ENCODE results near the gene HTT-AS. TPM values are rescaled to one million over a fixed set of nuclear protein-coding genes. Genes with fewer than 3 reads are reported as not detected.

Gene HTT-AS
- total and polyA plus RNA-seq, 10 donors = not detected

GRCh38 chr4:3034231-3034630, 40.1 kb downstream of the HTT-AS start:
- intact Hi-C loops (cut with DNase I; ENCODE audit: low total_unique reads) = no loop called here
- DNase-seq = no peak
- TF ChIP-seq CTCF (IDR thresholded peaks at IDR 0.05 in 8 of 11, conservative IDR thresholded peaks at IDR 0.05 in 3 of 11) (no peak), POLR2AphosphoS5 (IDR thresholded peaks at IDR 0.05) (no peak), POLR2A (IDR thresholded peaks at IDR 0.05) (no peak)
- H3K4me3 ChIP-seq = no peak overlapping the region
- 84 to 92% (median 89%) methylated on average over 8 of the region's 8 CpGs for WGBS, 5 donors
- no peak overlapping the region for H3K27ac ChIP-seq
- no peaks in the 10 kb centered on the region for H3K36me3 ChIP-seq
- peaks cover 9 to 23% (median 15%) of the 10 kb centered on the region in 6 donors for H3K4me1 ChIP-seq
- H3K27me3 ChIP-seq (replicated peaks in 1 of 7) = no peaks in the 10 kb centered on the region
- no peaks in the 10 kb centered on the region for H3K9me3 ChIP-seq

GRCh38 chr4:3031357-3032082, 42.8 kb downstream of the HTT-AS start:
- 66 to 89% (median 77%) methylated on average over 12 of the region's 12 CpGs for WGBS, 5 donors
- intact Hi-C loops (cut with DNase I; ENCODE audit: low total_unique reads) = no loop called here

GRCh38 chr4:3030566-3031356, 43.6 kb downstream of the HTT-AS start:
- H3K4me3 ChIP-seq = no peak overlapping the region
- intact Hi-C loops (cut with DNase I; ENCODE audit: low total_unique reads) = no loop called here
- no peak for DNase-seq
- 74 to 83% (median 75%) methylated on average over 18 of the region's 18 CpGs for WGBS, 5 donors
- H3K36me3 ChIP-seq = no peaks in the 10 kb centered on the region
- no peaks in the 10 kb centered on the region for H3K9me3 ChIP-seq
- no peaks in the 10 kb centered on the region for H3K27me3 ChIP-seq (replicated peaks in 1 of 7)
- H3K27ac ChIP-seq = no peak overlapping the region
- H3K4me1 ChIP-seq = no peaks in the 10 kb centered on the region
- TF ChIP-seq POLR2AphosphoS5 (IDR thresholded peaks at IDR 0.05) (no peak), CTCF (IDR thresholded peaks at IDR 0.05 in 8 of 11, conservative IDR thresholded peaks at IDR 0.05 in 3 of 11) (no peak), POLR2A (IDR thresholded peaks at IDR 0.05) (no peak)

More at GRCh38 chr4:3031357-3032082, 42.8 kb downstream of the HTT-AS start:
- Histone ChIP-seq H3K4me3 (no peak overlapping the region), H3K27ac (no peak overlapping the region), H3K36me3 (no peaks in the 10 kb centered on the region), H3K4me1 (no peaks in the 10 kb centered on the region), H3K27me3 (replicated peaks in 1 of 7) (no peaks in the 10 kb centered on the region), H3K9me3 (no peaks in the 10 kb centered on the region)
- TF ChIP-seq POLR2A (IDR thresholded peaks at IDR 0.05) = no peak
- no peak for DNase-seq

GRCh38 chr4:3029464-3029863, 44.9 kb downstream of the HTT-AS start:
- H3K27me3 ChIP-seq (replicated peaks in 1 of 7) = no peaks in the 10 kb centered on the region
- H3K4me1 ChIP-seq = no peaks in the 10 kb centered on the region
- H3K27ac ChIP-seq = no peak overlapping the region
- no peaks in the 10 kb centered on the region for H3K9me3 ChIP-seq
- H3K36me3 ChIP-seq = no peaks in the 10 kb centered on the region
- WGBS, 5 donors = 90 to 98% (median 94%) methylated on average over 7 to 9 of the region's 9 CpGs
- DNase-seq = no peak
- intact Hi-C loops (cut with DNase I; ENCODE audit: low total_unique reads) = no loop called here
- TF ChIP-seq POLR2A (IDR thresholded peaks at IDR 0.05) = no peak
- TF ChIP-seq CTCF (IDR thresholded peaks at IDR 0.05 in 8 of 11, conservative IDR thresholded peaks at IDR 0.05 in 3 of 11) = no peak
- TF ChIP-seq POLR2AphosphoS5 (IDR thresholded peaks at IDR 0.05) = no peak
- H3K4me3 ChIP-seq = no peak overlapping the region
